ENCODE measurements around the gene FURIN.
"Not testable (repeated sequence)": the region's sequence is repeated elsewhere in the genome, so short reads cannot be mapped to it uniquely, and the experiment has no call there.

The FURIN gene

GRCh38 chr15:90840954-90841353, 27.4 kb upstream of the FURIN start:
- DNase-seq (ENCODE audit: insufficient read length, low spot score): no peak
- FAIRE-seq: no peak

GRCh38 chr15:90844696-90845095, 23.7 kb upstream of the FURIN start:
- no peak for FAIRE-seq
- DNase-seq (ENCODE audit: insufficient read length, low spot score): no peak

GRCh38 chr15:90845201-90845949, 23.0 kb upstream of the FURIN start:
- FAIRE-seq (no peak), DNase-seq (ENCODE audit: insufficient read length, low spot score) (peak; percentile 51)

GRCh38 chr15:90849424-90849823, 19.0 kb upstream of the FURIN start:
- FAIRE-seq; DNase-seq (ENCODE audit: insufficient read length, low spot score): not testable (repeated sequence)

GRCh38 chr15:90851114-90851513, 17.3 kb upstream of the FURIN start:
- DNase-seq (ENCODE audit: insufficient read length, low spot score) (no peak), FAIRE-seq (no peak)

- DNase-seq (ENCODE audit: insufficient read length, low spot score): no peak
- FAIRE-seq: no peak
These were observed 16.4 kb upstream of the FURIN start for GRCh38 chr15:90851940-90852339.

- FAIRE-seq (no peak), DNase-seq (ENCODE audit: insufficient read length, low spot score) (no peak)
These were observed 13.2 kb upstream of the FURIN start for GRCh38 chr15:90855139-90855538.

GRCh38 chr15:90857337-90857736, 11.1 kb upstream of the FURIN start:
- no peak for DNase-seq (ENCODE audit: insufficient read length, low spot score)
- no peak for FAIRE-seq

- FAIRE-seq (no peak), DNase-seq (ENCODE audit: insufficient read length, low spot score) (no peak)
These were observed 10.4 kb upstream of the FURIN start for GRCh38 chr15:90857883-90858443.

GRCh38 chr15:90859234-90860131, 8.9 kb upstream of the FURIN start:
- DNase-seq (ENCODE audit: insufficient read length, low spot score): no peak
- no peak for FAIRE-seq

- no peak for DNase-seq (ENCODE audit: insufficient read length, low spot score)
- FAIRE-seq: no peak
These were observed 7.9 kb upstream of the FURIN start for GRCh38 chr15:90860450-90860849.

GRCh38 chr15:90860942-90861675, 7.3 kb upstream of the FURIN start:
- no peak for FAIRE-seq
- no peak for DNase-seq (ENCODE audit: insufficient read length, low spot score)

GRCh38 chr15:90862487-90862886, 5.9 kb upstream of the FURIN start:
- FAIRE-seq: no peak
- no peak for DNase-seq (ENCODE audit: insufficient read length, low spot score)

- DNase-seq (ENCODE audit: insufficient read length, low spot score) (no peak), FAIRE-seq (no peak)
These were observed 5.2 kb upstream of the FURIN start for GRCh38 chr15:90862964-90863778.

GRCh38 chr15:90863987-90864386, 4.4 kb upstream of the FURIN start:
- FAIRE-seq (no peak), DNase-seq (ENCODE audit: insufficient read length, low spot score) (no peak)

- FAIRE-seq: no peak
- DNase-seq (ENCODE audit: insufficient read length, low spot score): no peak
These were observed 3.9 kb upstream of the FURIN start for GRCh38 chr15:90864507-90864906.

- DNase-seq (ENCODE audit: insufficient read length, low spot score): no peak
- FAIRE-seq: no peak
These were observed 2.7 kb upstream of the FURIN start for GRCh38 chr15:90865702-90866101.

GRCh38 chr15:90866161-90866715, 2.1 kb upstream of the FURIN start:
- DNase-seq (ENCODE audit: insufficient read length, low spot score) (no peak), FAIRE-seq (no peak)

- FAIRE-seq (no peak), DNase-seq (ENCODE audit: insufficient read length, low spot score) (no peak)
These were observed 1.6 kb upstream of the FURIN start for GRCh38 chr15:90866800-90867199.

- FAIRE-seq (no peak), DNase-seq (ENCODE audit: insufficient read length, low spot score) (no peak)
These were observed 753 bp downstream of the FURIN start for GRCh38 chr15:90869140-90869541.
